H9 (cell line): ENCODE results near the gene ATAD2B. TPM values are rescaled to one million over a fixed set of nuclear protein-coding genes. Genes with fewer than 3 reads are reported as not detected.
A peak's percentile ranks its signal among the peaks of the same experiment; 100 is the strongest.
"Not testable (repeated sequence)": the region's sequence is repeated elsewhere in the genome, so short reads cannot be mapped to it uniquely, and the experiment has no call there.

Experiments
- DNase-seq: peaks from one replicate; pipeline ENCODE4 v3.0.0-alpha.2; 2017
- H2AFZ ChIP-seq: one replicate; pipeline ENCODE4 v1.6.1; 2013; ENCODE audit warnings: mild to moderate bottlenecking, low read length, control low read depth, moderate library complexity
- H2AK5ac ChIP-seq: 2 replicates; pipeline ENCODE4 v1.6.1; 2013; ENCODE audit warnings: low read length, control low read depth, mixed read lengths; ENCODE audit not compliant: insufficient read length
- H2BK120ac ChIP-seq: one replicate; pipeline ENCODE4 v1.6.1; 2013; ENCODE audit warnings: low read depth, mild to moderate bottlenecking, low read length, control low read depth, inconsistent platforms; ENCODE audit not compliant: poor library complexity, severe bottlenecking
- H2BK12ac ChIP-seq: 2 replicates; pipeline ENCODE4 v1.6.1; 2013; ENCODE audit warnings: low read length, control low read depth, mixed read lengths, low read depth; ENCODE audit not compliant: insufficient read length
- H2BK15ac ChIP-seq: 2 replicates; pipeline ENCODE4 v1.6.1; 2013; ENCODE audit warnings: low read depth, low read length, control low read depth
- H2BK20ac ChIP-seq: one replicate; pipeline ENCODE4 v1.6.1; 2013; ENCODE audit warnings: low read depth, mild to moderate bottlenecking, low read length, control low read depth, inconsistent platforms; ENCODE audit not compliant: poor library complexity, severe bottlenecking
- H2BK5ac ChIP-seq: 2 replicates; pipeline ENCODE4 v1.6.1; 2013; ENCODE audit warnings: low read length, control low read depth, mixed read lengths; ENCODE audit not compliant: insufficient read length
- H3K14ac ChIP-seq: 2 replicates; pipeline ENCODE4 v1.6.1; 2013; ENCODE audit warnings: low read length, control low read depth; ENCODE audit not compliant: insufficient read depth
- H3K18ac ChIP-seq: 2 replicates; pipeline ENCODE4 v1.6.1; 2013; ENCODE audit warnings: low read depth, mild to moderate bottlenecking, mixed read lengths, low read length, control low read depth; ENCODE audit not compliant: insufficient read length
- H3K23ac ChIP-seq: 2 replicates; pipeline ENCODE4 v1.6.1; 2013; ENCODE audit warnings: low read length, control low read depth, mixed read lengths, low read depth; ENCODE audit not compliant: insufficient read length
- H3K23me2 ChIP-seq: 2 replicates; pipeline ENCODE4 v1.6.1; 2013; ENCODE audit warnings: low read depth, mild to moderate bottlenecking, mixed read lengths, low read length, control low read depth; ENCODE audit not compliant: insufficient read length, poor library complexity, severe bottlenecking
- H3K27ac ChIP-seq: 2 replicates; pipeline ENCODE4 v1.5.1; 2013; ENCODE audit warnings: low read length, control low read depth, mixed read lengths, low read depth; ENCODE audit not compliant: insufficient read length
- H3K27me3 ChIP-seq: 2 replicates; pipeline ENCODE4 v1.6.1; 2013; ENCODE audit warnings: low read length, control low read depth, inconsistent platforms; ENCODE audit not compliant: insufficient read depth
- H3K4ac ChIP-seq: 2 replicates; pipeline ENCODE4 v1.6.1; 2013; ENCODE audit warnings: low read depth, mild to moderate bottlenecking, control low read depth, inconsistent platforms, low read length, moderate library complexity
- H3K4me1 ChIP-seq: 2 replicates; pipeline ENCODE4 v1.6.1; 2013; ENCODE audit warnings: low read length, control low read depth, inconsistent platforms; ENCODE audit not compliant: insufficient read depth
- H3K4me2 ChIP-seq: 2 replicates; pipeline ENCODE4 v1.6.1; 2013; ENCODE audit warnings: low read length, control low read depth, mixed read lengths; ENCODE audit not compliant: insufficient read length, insufficient read depth
- H3K56ac ChIP-seq: 2 replicates; pipeline ENCODE4 v1.6.1; 2013; ENCODE audit warnings: low read depth, mild to moderate bottlenecking, mixed read lengths, low read length, control low read depth; ENCODE audit not compliant: insufficient read length
- H3K79me1 ChIP-seq: 2 replicates; pipeline ENCODE4 v1.6.1; 2013; ENCODE audit warnings: low read depth, mild to moderate bottlenecking, moderate library complexity, low read length, control low read depth, inconsistent platforms; ENCODE audit not compliant: insufficient read depth, poor library complexity, severe bottlenecking
- H3K79me2 ChIP-seq: 2 replicates; pipeline ENCODE4 v1.6.1; 2013; ENCODE audit warnings: low read length, control low read depth, inconsistent platforms; ENCODE audit not compliant: insufficient read depth
- H3K9ac ChIP-seq: 2 replicates; pipeline ENCODE4 v1.6.1; 2013; ENCODE audit warnings: low read length, control low read depth, mixed read lengths; ENCODE audit not compliant: insufficient read length; ENCODE audit errors: extremely low read depth
- H3K9me3 ChIP-seq: one replicate; pipeline ENCODE4 v1.6.1; 2013; ENCODE audit warnings: low read depth, low read length, inconsistent platforms; ENCODE audit not compliant: control insufficient read depth
- H3T11ph ChIP-seq: one replicate; pipeline ENCODE4 v1.6.1; 2013; ENCODE audit warnings: mild to moderate bottlenecking, low read length, control low read depth, inconsistent platforms
- H4K20me1 ChIP-seq: one replicate; pipeline ENCODE4 v1.6.1; 2013; ENCODE audit not compliant: control insufficient read depth, insufficient read length, insufficient read depth
- H4K5ac ChIP-seq: 2 replicates; pipeline ENCODE4 v1.6.1; 2013; ENCODE audit warnings: low read depth, mild to moderate bottlenecking, mixed read lengths, low read length, control low read depth; ENCODE audit not compliant: insufficient read length
- H4K8ac ChIP-seq: replicated peaks from 2 replicates; pipeline ENCODE4 v1.6.1; 2013; ENCODE audit warnings: low read length, control low read depth, mixed read lengths, low read depth; ENCODE audit not compliant: insufficient read length
- H4K91ac ChIP-seq: 2 replicates; pipeline ENCODE4 v1.6.1; 2013; ENCODE audit warnings: low read depth, mild to moderate bottlenecking, moderate library complexity, mixed read lengths, low read length, control low read depth; ENCODE audit not compliant: insufficient read length
- H3K27ac Mint-ChIP-seq, 3 experiments: 2 replicates in 2 of 3; 3 replicates in 1 of 3; pipeline ENCODE4 v1.8.0; 2020 to 2021; ENCODE audit warnings: mixed read lengths in 3 of 3, mild to moderate bottlenecking in 1 of 3, moderate library complexity in 1 of 3
- H3K27me3 Mint-ChIP-seq: 2 replicates; pipeline ENCODE4 v1.8.0; 2021; ENCODE audit warnings: low read depth, mild to moderate bottlenecking, moderate library complexity, mixed read lengths
- H3K36me3 Mint-ChIP-seq, 3 experiments: 2 replicates in 2 of 3; 3 replicates in 1 of 3; pipeline ENCODE4 v1.8.0; 2020 to 2021; ENCODE audit warnings: low read depth in 3 of 3, mixed read lengths in 3 of 3; ENCODE audit not compliant: insufficient read depth in 1 of 3
- H3K4me1 Mint-ChIP-seq, 2 experiments: 2 replicates each; pipeline ENCODE4 v1.8.0; 2020; ENCODE audit warnings: mixed read lengths in 2 of 2
- H3K4me3 Mint-ChIP-seq, 2 experiments: 2 replicates in 1 of 2; 3 replicates in 1 of 2; pipeline ENCODE4 v1.8.0; 2020 to 2021; ENCODE audit warnings: mild to moderate bottlenecking in 2 of 2, mixed read lengths in 2 of 2, moderate library complexity in 1 of 2
- H3K9me3 Mint-ChIP-seq, 2 experiments: 2 replicates in 1 of 2; 3 replicates in 1 of 2; pipeline ENCODE4 v1.8.0; 2020; ENCODE audit warnings: mild to moderate bottlenecking in 2 of 2, mixed read lengths in 2 of 2, moderate library complexity in 1 of 2
- CTCF ChIP-seq: fragments of 200-600 bp; sonication (generic); conservative IDR thresholded peaks from 3 replicates; pipeline ENCODE4 v1.8.0; 2021; ENCODE audit warnings: antibody characterized with exemption, mild to moderate bottlenecking
- WGBS: extraction: QIAGEN DNeasy Blood & Tissue Kit; methylation state at CpG from one replicate; pipeline ENCODE4 v1.1.7; 2013; ENCODE audit warnings: missing lambda C conversion rate, low lambda C conversion rate, mixed read lengths; ENCODE audit not compliant: insufficient read length; ENCODE audit errors: extremely low coverage; 5-methylcytosine and 5-hydroxymethylcytosine counted together
- total RNA-seq: library from RNA; stranded (reverse); gene quantifications from 2 replicates; pipeline ENCODE4 v1.2.1, GENCODE V29; 2021

The ATAD2B gene
- total RNA-seq, 1 experiment from 2014 or later = 21.4 TPM

GRCh38 chr2:23782126-23782525 is 144.8 kb downstream of the ATAD2B start:
- no peak overlapping the region for H2BK20ac ChIP-seq
- WGBS = 100% methylated on average over 1 of the region's 2 CpGs
- no peak overlapping the region for H3K4me2 ChIP-seq

GRCh38 chr2:23780465-23780864 is 146.5 kb downstream of the ATAD2B start:
- H3K14ac ChIP-seq, H3K56ac ChIP-seq, H3K4me2 ChIP-seq, H3K27me3 ChIP-seq, H3K27me3 Mint-ChIP-seq, H4K20me1 ChIP-seq, H2AFZ ChIP-seq, H2BK15ac ChIP-seq, H3K4me3 Mint-ChIP-seq, H3K4me1 ChIP-seq, H3K23ac ChIP-seq, H3K4me1 Mint-ChIP-seq, H2BK5ac ChIP-seq, H3K27ac ChIP-seq, H3T11ph ChIP-seq, H4K91ac ChIP-seq, H3K79me1 ChIP-seq, H3K4ac ChIP-seq, H2AK5ac ChIP-seq, H3K23me2 ChIP-seq, H4K5ac ChIP-seq, H3K18ac ChIP-seq, DNase-seq, H3K79me2 ChIP-seq, H2BK120ac ChIP-seq, H3K9me3 ChIP-seq, H3K9me3 Mint-ChIP-seq, H3K9ac ChIP-seq, H2BK12ac ChIP-seq, H2BK20ac ChIP-seq, H4K8ac ChIP-seq: not testable (repeated sequence)
- H3K36me3 Mint-ChIP-seq = peaks cover 2 to 12% (median 5%) of the 10 kb centered on the region in 3 experiments; a peak in 6 of 7 replicates
- H3K27ac Mint-ChIP-seq = peak overlapping the region in 1 of 3 experiments; percentile 65; a peak in 2 of 7 replicates
- WGBS = no CpG with 5 or more reads among the region's 10 CpGs

More at GRCh38 chr2:23782126-23782525, 144.8 kb downstream of the ATAD2B start:
- Histone ChIP-seq H2AFZ (no peak overlapping the region), H3K27me3 (no peaks in the 10 kb centered on the region), H4K8ac (no peak overlapping the region), H2BK120ac (no peak overlapping the region), H2BK12ac (no peak overlapping the region), H3K18ac (no peak overlapping the region), H3K27ac (no peak overlapping the region), H3T11ph (no peak overlapping the region), H3K23ac (no peak overlapping the region), H3K79me2 (no peaks in the 10 kb centered on the region), H3K14ac (no peak overlapping the region), H3K9ac (no peak overlapping the region), H3K4ac (no peak overlapping the region), H2BK15ac (no peak overlapping the region), H4K91ac (no peak overlapping the region), H3K23me2 (no peaks in the 10 kb centered on the region), H3K56ac (no peak overlapping the region), H4K20me1 (no peaks in the 10 kb centered on the region), H2AK5ac (no peak overlapping the region), H3K4me1 (no peaks in the 10 kb centered on the region), H4K5ac (no peak overlapping the region), H3K79me1 (no peaks in the 10 kb centered on the region), H3K9me3 (no peaks in the 10 kb centered on the region), H2BK5ac (no peak overlapping the region)
- H3K4me1 Mint-ChIP-seq = no peaks in the 10 kb centered on the region
- TF ChIP-seq CTCF = no peak
- H3K36me3 Mint-ChIP-seq = peaks cover 3 to 10% (median 8%) of the 10 kb centered on the region in 3 experiments; a peak in 5 of 7 replicates
- H3K4me3 Mint-ChIP-seq = no peak overlapping the region
- H3K27ac Mint-ChIP-seq = no peak overlapping the region
- H3K9me3 Mint-ChIP-seq = no peaks in the 10 kb centered on the region
- H3K27me3 Mint-ChIP-seq = no peaks in the 10 kb centered on the region
- DNase-seq = no peak
